ENCODE measurements around the gene USP33.

- no peak for TF ChIP-seq POLR2A (IDR thresholded peaks at IDR 0.05)
- TF ChIP-seq CTCF (IDR thresholded peaks at IDR 0.05 in 4 of 5, conservative IDR thresholded peaks at IDR 0.05 in 1 of 5) = no peak
These were observed 15.1 kb downstream of the USP33 start for GRCh38 chr1:77744576-77744975.
